Epidermal melanocyte (primary cell): ENCODE results near the gene MRNIP.

Experiments
- DNase-seq: peaks from one replicate; pipeline ENCODE4 v3.0.0; 2011; ENCODE audit warnings: low spot score; ENCODE audit not compliant: insufficient read length

Gene MRNIP, protein sequence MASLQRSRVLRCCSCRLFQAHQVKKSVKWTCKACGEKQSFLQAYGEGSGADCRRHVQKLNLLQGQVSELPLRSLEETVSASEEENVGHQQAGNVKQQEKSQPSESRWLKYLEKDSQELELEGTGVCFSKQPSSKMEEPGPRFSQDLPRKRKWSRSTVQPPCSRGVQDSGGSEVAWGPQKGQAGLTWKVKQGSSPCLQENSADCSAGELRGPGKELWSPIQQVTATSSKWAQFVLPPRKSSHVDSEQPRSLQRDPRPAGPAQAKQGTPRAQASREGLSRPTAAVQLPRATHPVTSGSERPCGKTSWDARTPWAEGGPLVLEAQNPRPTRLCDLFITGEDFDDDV

DNA sequence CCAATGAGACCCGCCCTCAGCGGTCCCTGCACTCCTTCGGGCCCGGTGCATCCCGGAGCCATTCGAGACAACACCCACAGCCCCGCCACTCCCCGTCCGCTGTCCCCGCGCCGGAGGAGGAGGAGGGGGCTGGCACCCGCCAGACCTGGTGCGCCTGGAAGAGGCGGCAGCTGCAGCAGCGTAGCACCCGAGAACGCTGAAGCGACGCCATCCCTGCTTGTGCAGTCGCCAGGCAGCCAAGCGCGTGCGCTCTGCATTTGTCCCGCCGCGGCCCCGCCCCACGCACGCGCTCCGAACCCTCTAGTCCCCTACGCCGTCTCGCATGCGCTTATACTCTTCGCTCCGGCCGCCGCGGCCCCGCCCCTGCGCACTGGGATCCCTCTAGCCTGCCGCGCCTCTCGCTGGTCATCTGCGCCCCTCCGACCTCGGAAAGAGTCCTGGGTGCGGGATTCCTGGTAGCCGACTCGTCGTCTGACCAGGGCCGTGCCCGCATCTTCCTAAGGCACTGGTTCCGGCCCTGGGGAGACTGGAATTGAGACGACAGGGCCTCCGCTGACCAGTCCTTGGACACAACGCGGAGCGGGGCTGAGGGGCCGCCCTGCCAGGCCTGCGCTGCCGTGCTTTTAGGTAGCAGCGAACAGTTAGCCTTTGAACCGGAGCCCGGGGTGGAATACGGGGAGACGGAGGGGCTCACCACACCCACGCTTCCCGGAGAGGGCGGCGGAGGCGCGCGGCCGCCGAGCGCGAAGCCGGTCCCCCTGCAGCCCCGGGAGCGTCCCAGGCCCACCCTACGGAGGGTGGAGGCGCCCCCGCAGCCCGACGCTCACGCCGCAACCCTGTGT is at the start of gene MRNIP:
Gene MRNIP (minus strand): TSS at position 232 of the 842 bp plus-strand sequence. CDS start 21 bp downstream, at position 211.
- peak; percentile 96 for DNase-seq

DNA sequence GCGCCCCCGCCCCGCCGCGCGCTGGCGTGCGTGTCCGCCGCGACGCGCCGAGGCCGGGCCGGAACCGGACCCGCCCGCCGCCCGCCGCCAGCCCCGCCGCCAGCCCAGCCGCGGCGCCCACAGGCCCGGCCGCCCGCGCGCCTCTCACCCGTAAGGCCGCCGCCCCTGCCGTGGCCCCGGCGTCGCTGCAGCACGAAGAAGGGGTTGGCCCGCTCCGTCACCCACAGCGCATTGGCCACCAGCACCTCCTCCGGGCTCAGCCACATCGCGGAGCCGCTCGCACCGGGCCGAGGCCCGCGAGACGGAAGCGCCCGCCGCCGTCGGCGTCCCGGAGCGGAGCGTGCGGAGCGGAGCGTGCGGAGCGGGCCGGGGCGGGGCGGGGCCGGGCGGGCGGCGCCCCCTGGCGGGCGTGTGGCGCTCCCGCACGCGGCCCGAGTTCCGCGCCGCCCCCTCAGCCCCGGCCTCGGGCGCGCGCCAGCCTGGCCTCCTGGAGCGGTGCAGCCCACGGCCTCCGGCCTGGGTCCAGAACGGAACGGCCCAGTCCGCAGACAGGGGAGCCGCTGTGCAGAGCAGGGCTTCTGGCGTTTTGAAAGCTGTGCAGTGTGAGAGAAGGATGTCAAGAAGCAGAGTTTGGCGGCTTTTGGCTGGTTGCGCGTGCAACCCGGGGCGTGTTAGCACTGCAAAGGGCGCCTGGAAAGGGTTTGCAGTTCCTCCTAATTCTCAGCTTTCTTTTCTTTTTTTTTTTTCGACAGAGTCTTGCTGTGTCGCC is 49.1 kb upstream of the MRNIP start, which contains the start of gene TBC1D9B:
Gene TBC1D9B (minus strand): TSS at position 342 of the 769 bp plus-strand sequence. CDS start 76 bp downstream, at position 266.
- DNase-seq = peak; percentile 40

DNA sequence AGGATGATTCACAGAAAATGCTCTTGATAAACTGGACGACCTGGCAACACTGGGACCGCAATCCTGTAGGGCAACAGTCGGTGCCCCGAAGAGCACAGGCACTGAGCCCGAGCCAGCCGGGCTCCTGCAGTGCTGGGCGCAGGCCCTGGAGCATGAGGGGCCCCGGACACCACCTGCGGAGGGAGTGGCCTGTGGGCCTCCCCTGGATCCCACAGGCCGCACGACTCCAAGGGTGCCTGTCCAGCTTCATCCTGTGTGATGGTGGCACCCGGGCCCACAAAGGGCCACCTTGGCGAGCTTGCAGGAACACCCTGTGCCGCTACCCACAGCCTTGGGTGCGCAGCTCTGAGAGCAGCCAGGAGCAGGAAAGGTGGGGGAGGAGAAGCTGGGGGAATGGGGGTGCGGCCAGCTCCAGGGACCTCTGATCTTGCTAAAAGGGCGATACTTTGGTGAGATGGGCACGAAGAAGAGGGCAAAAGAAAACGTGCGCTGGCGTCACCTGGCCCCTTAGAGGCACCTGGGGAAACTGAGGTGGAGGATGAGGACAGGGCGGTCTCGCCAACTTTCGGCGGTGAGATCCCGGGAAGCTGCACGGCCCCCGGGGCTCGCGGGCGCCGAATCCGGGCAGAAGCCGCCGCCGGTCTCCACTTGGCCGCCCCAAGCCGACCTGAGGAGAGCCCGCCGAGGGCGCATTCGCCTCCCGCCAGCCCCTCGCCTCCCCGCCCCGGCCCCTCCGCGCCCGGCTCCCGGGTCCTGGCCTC is 48.4 kb upstream of the MRNIP start:
- DNase-seq = no peak

GRCh38 chr5:179906294-179906794 is 47.7 kb upstream of the MRNIP start:
- DNase-seq = no peak

- DNase-seq = no peak
Observed at GRCh38 chr5:179905161-179905560, 46.5 kb upstream of the MRNIP start.

- no peak for DNase-seq
Observed at GRCh38 chr5:179904463-179905160, 46.0 kb upstream of the MRNIP start.

DNA sequence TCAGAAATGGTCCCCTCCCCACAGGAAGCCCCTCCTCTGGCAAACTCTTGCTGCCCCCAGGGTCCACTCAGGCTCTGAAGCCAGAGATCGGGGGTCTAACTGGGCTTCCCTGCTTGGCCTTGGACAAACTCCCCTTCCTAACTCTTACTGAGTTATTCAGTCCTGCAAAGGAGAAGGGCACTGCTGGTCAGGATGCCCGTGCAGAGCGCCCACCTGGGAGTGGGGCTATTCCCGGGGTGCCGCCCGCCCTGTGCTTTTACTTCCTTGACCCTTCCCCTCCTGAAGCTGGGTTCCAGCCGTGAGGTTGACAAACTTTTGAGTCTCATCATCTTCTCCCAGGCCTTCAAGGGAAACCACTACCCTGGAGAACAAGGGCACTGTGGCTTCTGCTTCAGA is 44.1 kb upstream of the MRNIP start:
- DNase-seq = no peak

- DNase-seq = no peak
Observed at GRCh38 chr5:179901915-179902762, 43.5 kb upstream of the MRNIP start.

DNA sequence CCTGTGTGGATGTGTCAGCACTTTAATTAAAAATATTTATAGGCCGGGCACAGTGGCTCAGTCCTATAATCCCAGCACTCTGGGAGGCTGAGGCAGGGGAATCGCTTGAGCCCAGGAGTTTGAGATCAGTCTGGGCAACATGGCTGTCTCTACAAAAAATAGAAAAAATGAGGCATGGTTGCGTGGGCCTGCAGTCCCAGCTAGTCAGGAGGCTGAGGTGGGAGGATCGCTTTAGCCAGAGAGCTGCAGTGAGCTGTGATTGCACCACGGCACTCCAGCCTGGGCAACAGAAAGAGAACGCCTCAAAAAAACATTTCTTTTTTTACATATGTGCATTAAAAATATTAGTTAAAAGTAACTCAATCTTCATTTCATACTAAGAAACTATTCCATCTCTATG is 42.8 kb upstream of the MRNIP start:
- no peak for DNase-seq

DNA sequence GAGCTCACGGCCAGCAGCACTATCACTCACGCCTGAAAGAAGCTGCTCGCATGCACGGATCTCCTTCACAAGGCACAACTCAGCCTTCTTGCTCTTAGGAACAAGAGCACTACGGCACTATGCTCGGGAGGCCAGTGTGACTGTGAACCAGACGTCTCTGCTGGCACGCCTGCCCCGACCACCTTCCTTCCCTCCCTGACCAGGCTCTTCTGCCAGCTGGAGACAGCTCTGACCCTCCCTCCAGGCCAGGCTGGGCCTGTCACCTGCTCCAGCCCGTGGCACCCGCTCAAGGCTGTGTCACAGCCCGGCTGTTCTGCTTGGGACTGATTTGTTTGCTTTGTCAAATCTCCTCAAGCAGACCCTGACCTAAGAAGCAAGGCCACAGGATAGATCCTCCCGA is 42.1 kb upstream of the MRNIP start:
- DNase-seq = no peak

GRCh38 chr5:179900206-179900605 is 41.6 kb upstream of the MRNIP start:
- no peak for DNase-seq

GRCh38 chr5:179895861-179896260 is 37.2 kb upstream of the MRNIP start:
- DNase-seq = no peak

DNA sequence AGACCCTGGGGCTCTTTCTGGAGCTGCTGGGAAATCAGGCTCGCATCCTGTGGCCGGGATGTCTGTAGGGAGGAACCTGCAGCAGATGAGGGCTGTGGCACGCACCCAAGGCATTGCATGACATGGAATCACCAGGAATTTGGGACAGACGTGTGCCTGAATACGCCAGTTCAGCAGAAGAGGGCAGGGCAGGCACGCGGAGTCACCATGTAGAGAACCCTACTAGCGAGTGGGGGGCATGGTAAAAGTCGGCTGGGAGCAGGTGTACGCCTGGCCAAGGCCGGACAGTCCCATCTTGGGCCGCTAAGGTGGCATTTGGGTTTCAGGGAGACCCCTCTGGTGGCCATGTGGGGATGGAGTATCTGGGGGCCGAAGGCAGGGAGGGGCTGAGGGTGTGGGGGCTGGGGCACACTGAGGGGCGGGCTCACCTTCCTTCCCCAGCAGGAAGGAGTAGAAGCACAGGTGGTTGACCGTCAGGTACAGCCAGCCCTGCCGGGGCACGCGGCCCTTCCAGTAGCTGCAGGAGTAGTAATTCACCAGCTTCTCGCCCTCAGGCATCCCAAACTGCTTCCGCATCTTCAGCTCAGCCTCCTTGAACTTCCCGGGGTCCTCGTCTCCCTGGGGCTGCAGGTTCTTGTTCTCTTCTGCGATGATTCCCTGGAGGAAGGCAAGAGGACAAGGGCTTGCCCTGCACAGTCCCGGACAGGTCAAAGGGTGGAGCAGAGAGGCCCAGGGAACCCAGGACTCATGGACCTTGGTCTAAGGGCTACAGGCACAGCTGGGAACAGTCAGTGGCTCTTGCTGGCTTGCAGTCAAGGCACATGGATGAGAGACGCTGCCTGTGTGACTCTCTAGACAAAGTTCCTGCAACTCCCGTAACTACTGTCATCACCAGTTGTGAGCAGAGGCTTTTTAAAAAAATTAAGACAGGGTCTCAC is 35.6 kb upstream of the MRNIP start:
- no peak for DNase-seq

DNA sequence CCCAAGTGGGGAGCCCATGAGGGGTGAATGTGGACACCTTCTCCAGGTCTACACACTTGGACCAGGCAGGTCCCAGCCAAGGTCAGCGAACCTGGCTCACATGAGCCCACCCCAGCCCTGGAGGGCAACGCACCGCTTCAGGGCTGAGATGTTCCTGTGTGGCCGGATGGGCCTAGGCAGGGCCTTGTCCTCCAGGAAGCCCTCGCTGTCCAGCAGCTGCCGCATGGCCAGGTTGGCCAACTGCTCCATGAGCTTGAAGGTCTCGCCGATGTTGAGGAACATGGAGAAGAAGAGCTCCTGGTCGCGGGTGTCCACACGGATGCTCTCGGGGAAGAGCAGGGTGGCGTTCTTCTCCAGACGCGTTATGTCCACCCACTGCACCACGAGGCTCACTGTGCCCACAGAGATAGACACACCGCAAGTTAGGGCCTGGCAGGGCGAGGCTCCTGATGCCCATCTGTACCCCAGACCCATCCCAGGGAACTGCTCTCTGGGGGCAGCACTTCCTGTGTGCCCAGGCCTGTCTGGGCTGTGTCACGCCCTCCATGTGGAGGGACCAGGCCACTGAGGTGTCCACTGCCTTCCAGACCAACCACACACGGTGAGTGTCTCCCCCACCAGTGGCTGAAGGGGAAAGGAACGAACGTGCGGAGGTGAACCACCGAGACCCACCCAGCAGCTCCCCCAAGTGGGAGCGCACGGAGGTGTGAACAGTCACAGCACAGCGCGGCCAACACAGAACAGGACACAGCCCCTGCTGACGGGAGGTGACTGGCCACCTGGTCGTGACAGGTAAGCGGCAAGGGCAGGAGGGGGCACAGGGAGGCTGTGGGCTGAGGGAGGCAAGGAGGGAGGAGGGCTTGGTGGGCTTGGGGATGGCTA is 34.7 kb upstream of the MRNIP start:
- DNase-seq = no peak

- DNase-seq = no peak
Observed at GRCh38 chr5:179892255-179892654, 33.6 kb upstream of the MRNIP start.

DNA sequence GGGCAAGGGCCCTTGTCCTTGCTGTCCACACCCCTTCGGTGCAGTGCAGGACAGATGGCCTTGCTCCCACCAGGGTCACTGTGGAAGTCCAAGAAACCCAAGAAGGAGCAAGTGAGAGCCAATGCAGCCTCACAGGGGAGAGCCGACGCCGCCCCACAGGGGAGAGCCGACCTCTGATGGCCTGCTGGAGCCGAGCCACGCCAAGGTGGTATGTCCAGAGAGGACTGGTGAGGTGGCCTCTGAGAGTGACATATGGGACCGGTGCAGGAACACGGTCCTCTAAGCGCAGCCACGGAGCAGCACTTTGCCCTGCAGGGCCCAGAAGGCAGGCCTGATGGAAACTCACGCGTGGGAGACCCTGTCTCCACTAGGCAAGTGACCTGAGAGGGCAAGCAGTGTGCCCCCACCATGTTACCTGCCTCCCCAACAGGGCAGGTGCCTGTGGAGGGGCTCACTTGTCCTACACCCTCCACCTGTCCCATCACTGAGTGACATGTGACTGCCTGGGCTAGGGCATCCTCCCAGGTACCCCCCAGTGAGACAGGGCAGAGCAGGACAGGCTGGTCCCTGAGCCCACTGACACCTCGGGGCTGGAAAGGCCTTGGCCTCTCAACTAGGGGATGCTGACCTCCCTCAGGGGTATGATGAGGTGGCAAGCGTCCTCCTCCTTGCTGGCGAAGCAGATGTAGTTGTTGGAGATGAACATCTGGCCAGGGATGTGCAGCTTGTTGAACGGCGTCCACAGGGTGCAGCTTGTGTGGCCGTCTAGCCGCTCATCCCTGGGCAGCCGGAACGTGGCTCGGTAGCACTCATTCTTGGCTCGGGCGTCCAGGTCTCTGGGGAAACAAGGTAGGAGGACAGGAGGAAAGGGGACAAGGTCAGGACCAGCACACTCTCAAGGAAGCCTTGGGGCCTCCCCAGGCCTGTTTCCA is 32.4 kb upstream of the MRNIP start:
- no peak for DNase-seq
